GM03348 (cell line): ENCODE data around the gene TRIM67.
"Not testable (repeated sequence)": the region's sequence is repeated elsewhere in the genome, so short reads cannot be mapped to it uniquely, and the experiment has no call there.

Source experiments
- DNase-seq: peaks from one replicate; pipeline ENCODE4 v3.0.0; 2012; ENCODE audit warnings: low spot score

Gene TRIM67

GRCh38 chr1:231161667-231162296 is at the start of gene TRIM67:
Gene TRIM67 (plus strand): TSS chr1:231162058. CDS start chr1:231162970, 912 bp downstream.
- no peak for DNase-seq

DNA sequence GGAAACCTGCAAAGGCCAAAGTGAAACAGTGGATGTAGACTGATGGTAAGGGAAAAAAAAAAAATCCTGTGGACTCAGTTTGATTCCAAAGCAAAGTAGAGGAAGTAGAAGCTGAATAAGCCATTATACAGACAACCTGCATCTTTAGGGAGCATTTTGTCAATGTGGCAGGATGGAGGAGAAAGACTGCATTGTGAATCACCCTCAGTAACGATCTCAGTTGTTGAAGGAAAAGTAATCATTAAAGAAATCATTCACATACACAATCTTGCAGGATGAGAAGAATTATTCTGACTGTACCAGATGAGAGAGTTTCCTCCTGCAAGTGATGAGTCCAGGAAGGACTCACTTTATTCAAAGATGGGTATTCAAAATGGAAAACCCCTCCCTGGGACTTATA is 45.1 kb upstream of the TRIM67 start:
- no peak for DNase-seq

DNA sequence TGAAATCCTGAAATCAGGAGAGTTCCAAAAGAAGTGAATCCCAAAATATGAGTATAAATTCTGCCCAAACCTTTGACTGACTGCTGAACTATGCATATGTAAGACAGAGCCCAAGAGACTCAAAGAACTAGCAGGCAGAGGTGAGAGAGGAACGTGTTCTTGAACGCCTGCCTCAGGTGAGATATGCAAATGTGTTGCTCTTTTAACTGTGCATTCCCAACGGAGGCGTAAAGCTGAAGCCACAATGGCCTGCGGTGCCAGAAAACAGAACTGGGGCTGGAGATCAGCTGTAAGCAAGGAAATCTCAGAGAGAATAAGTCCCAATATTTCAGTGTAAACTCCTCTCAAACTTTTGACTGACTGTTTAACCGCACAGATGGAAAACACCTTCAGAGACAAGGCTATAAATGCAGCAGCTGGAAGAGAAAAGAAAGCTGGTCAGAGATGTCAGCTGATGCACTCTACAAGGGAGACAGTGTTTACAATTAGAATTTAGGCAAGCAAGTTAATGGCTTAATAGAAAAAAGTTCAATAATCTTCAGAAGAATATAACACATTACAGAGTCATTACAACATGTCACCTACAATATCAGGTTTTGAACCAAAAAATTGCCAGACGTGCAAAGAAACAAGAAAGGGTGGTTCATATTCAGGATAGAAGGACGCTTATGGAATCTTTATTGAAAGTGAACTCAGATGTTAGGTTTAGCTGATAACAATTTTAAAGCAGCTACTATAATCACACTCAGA is 43.0 kb upstream of the TRIM67 start:
- DNase-seq = no peak

GRCh38 chr1:231121533-231121932 is 40.3 kb upstream of the TRIM67 start:
- no peak for DNase-seq

DNA sequence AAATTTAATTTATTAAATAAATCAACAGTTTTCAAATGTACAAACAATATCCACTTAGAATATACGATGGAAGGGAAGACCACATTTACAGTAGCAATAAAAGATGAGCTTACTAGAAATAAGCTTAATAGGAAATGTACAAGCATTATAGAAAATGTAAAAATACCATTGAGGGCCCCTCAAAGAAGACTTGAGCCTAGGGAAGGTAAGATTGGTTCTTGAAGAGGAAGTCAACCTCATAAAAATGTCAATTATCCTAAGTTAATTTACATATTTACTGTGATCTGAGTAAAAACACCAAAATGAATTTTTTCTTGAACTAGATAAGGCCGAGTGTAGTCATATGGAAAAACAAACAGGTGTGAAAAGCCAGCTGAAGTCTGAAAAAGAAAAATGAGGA is 39.7 kb upstream of the TRIM67 start:
- no peak for DNase-seq

DNA sequence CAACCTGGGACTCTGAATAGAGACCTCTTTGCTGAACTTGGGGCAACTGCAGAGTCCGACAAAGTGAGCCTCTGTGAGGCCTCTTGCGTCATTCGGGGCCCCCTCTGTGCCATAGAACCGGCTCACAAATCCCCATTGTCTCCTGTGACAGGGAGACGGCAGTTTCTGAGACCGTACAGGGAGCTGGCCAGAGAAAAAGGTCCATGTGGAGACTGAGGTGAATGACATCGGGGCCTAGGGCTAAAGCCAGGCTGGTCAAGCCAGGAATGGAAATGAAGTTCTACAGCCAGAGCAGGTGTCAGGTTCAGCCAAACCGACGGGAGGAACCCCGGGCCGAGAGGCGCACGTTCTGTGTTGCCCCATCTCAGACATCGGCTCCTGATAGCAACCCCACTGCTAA is 37.1 kb upstream of the TRIM67 start:
- no peak for DNase-seq

DNA sequence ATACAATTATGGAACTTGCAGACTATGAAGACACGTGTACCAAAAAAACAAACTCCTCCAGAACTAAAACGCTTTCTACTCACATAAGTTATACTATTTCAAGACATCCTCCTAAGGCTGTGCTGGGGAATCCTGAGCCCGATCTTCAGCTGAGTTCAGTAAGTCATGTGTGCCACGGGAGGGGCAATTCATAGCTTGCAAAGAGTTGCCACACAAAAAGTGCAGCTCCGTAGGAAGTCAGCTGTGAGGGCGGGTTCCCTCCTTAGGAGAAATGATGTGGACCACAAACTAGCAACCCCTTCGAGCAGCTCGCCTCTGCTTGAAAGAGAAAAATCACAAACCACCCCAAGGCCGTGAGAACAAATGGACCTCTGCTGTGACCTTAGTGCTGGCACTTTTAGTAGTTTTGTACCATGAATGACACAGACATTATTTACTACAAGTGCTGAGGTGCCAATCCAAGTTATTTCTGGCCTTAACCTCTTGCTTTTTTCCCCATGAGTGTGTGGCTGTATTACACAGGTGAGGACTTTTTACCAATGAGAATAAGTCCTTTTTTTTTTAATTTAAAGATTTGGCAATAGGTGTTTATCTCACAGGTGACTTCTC is 35.8 kb upstream of the TRIM67 start:
- no peak for DNase-seq

GRCh38 chr1:231127106-231127505 is 34.8 kb upstream of the TRIM67 start:
- DNase-seq = not testable (repeated sequence)

GRCh38 chr1:231128471-231128870 is 33.4 kb upstream of the TRIM67 start:
- not testable (repeated sequence) for DNase-seq

DNA sequence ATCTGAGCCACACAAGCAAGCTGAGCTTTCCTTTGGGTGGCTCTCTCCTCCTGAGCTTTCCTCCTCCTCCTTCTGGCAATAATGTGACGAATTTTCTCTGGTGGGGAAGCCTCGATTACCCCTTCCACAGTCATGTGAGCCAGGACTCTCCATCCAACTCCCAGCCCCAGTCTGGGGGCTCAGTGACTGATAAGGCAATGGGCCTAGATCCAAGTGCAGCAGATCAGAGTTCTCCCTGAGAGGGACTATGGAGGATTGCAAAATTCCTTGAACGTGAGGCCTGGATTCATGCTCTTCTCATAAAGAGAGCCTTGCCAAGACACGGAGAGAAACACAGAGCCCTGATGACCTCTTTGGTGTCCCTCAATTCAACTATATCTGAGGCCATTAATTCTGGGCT is 31.3 kb upstream of the TRIM67 start:
- DNase-seq = no peak

- DNase-seq = not testable (repeated sequence)
Observed at GRCh38 chr1:231132591-231132990, 29.3 kb upstream of the TRIM67 start.

- DNase-seq = no peak
Observed at GRCh38 chr1:231134624-231135023, 27.2 kb upstream of the TRIM67 start.

GRCh38 chr1:231138236-231138635 is 23.6 kb upstream of the TRIM67 start:
- DNase-seq = no peak

GRCh38 chr1:231139125-231139649 is 22.7 kb upstream of the TRIM67 start:
- no peak for DNase-seq

DNA sequence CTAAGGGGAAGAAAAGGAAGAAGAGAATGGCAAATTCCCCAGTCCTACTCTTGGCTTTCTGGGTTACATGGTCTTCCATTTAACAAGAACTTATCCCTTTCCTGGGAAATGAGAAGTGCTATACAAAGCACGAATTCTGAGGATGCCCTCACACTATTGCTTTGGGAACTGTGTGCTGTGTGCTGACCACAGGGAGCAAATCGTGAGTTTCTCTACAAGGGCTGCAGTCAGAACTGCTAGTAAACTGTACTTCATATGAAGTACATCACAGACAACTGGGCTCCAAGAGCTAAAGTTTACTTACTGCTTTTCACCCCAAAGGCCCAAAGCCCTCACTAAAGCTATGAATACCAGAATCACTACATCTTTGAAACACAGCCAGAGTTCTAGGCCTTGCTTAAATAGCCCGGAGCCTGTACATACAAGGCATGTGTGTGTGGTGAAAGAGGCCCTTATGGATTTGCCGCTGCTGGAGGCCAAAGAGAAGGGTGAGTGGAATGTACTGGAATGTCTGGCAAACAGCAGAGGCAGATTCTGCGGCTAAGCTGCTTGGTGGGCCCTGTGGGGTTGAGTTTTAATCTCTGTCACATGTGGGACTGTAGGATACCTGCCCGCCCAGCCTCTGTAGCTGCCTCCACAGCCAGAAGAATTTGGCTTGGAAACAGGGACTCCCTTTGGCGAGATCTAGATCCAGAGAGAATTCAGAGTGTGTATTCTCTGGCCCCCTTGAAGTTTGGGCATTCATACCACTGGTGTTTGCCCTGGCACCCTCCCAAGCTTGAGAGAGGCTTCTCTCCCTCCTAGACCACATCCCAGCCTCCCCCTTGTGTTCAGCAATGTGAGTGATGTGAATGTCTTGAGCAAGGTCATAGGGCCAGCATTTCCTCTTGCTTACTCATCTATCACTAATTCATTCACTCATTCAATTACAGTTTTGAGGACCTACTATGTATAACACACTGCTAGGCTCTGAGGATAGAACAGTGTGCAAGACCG is 21.9 kb upstream of the TRIM67 start:
- no peak for DNase-seq

DNA sequence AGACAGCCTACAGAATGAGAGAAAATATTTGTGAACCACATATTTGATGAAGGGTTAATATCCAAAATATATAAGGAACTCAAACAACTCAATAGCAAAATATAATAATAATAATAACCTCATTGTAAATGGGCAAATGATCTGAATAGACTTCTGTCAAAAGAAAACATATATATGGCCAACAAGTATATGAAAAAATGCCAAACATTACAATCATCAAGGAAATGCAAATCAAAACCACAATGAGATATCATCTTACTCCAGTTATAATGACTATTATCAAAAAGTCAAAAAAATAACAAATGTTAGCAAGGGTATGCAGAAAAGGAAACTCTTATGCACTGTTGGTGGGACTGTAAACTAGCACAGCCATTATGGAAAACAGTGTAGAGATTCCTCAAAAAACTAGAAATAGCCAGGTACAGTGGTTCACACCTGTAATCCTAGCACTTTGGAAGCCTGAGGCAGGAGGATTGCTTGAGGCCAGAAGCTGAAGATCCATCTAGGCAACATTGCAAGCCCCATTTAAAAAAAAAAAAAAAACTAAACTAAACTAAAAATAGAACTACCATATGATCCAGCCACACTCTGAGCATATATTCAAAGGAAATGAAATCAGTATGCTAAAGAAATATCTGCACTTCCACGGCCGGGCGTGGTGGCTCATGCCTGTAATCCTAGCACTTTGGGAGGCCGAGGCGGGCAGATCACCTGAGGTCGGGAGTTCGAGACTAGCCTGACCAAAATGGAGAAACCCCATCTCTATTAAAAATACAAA is 17.3 kb upstream of the TRIM67 start:
- no peak for DNase-seq

- DNase-seq = no peak
Observed at GRCh38 chr1:231147896-231148295, 14.0 kb upstream of the TRIM67 start.

- no peak for DNase-seq
Observed at GRCh38 chr1:231151811-231152210, 10.0 kb upstream of the TRIM67 start.

DNA sequence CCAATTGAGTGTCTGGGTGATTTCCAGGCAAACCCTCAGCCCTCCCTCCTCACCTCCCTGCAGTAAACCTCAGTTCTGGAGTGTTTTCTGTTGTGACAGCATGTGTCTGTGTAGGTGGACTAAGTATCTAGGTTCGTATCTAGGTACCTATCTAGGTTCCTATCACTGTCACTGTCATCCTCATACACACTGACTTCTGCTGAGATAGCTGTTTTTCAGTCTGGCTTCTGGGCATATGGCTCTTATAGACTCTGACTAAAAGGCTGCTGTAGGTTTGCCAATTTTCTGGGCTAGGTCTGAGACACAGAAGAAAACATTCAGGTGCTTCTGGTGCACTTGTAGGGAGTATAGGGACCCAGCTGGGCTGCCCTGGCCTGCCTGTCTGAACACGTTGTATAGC is 8.1 kb upstream of the TRIM67 start:
- no peak for DNase-seq

GRCh38 chr1:231155808-231156207 is 6.0 kb upstream of the TRIM67 start:
- DNase-seq = no peak

GRCh38 chr1:231157311-231157710 is 4.5 kb upstream of the TRIM67 start:
- DNase-seq = no peak
